ENCODE results near the gene SDSL. TPM values are rescaled to one million over a fixed set of nuclear protein-coding genes. Genes with fewer than 3 reads are reported as not detected.

Gene SDSL
- total and polyA plus RNA-seq, 2 experiments from 2014 or later, result not detected

- Histone ChIP-seq H3K4me1 (ENCODE audit: insufficient read depth) (peaks cover 70% of the 10 kb centered on the region), H3F3A (replicated peaks; ENCODE audit: low read depth) (peaks cover 33% of the 10 kb centered on the region; the same call in 1 of the 2 replicates), H4K20me1 (replicated peaks; ENCODE audit: insufficient read depth) (peaks cover 6% of the 10 kb centered on the region), H2AFZ (no peak overlapping the region), H3K27ac (ENCODE audit: low read depth) (no peak overlapping the region), H3K79me2 (replicated peaks; ENCODE audit: insufficient read depth) (no peaks in the 10 kb centered on the region), H3K4me3 (peak overlapping the region; percentile 58), H3K27me3 (ENCODE audit: insufficient read depth) (peaks cover 94% of the 10 kb centered on the region), H3K9me2 (ENCODE audit: insufficient read depth) (no peaks in the 10 kb centered on the region), H3K36me3 (ENCODE audit: insufficient read depth) (no peaks in the 10 kb centered on the region), H3K4me2 (peak overlapping the region; percentile 89)
- peak; percentile 92 for DNase-seq (ENCODE audit: low spot score)
- peak overlapping the region; percentile 64 for H3K4me3 Mint-ChIP-seq
- H3K27me3 Mint-ChIP-seq (ENCODE audit: insufficient read depth, low read depth, poor library complexity), result peaks cover 83% of the 10 kb centered on the region
- no peaks in the 10 kb centered on the region for H3K36me3 Mint-ChIP-seq (ENCODE audit: low read depth)
- TF ChIP-seq STAT1 (IDR thresholded peaks at IDR 0.05; ENCODE audit: unreplicated experiment), result no peak
- TF ChIP-seq CREB1 (CRISPR knock-in tag; IDR thresholded peaks at IDR 0.05; ENCODE audit: low read depth), result no peak
- TF ChIP-seq EZH2 (IDR thresholded peaks at IDR 0.05; ENCODE audit: low read depth, unreplicated experiment), result peak; percentile 85
- peak; percentile 88 for TF ChIP-seq EZH2phosphoT487 (IDR thresholded peaks at IDR 0.05; ENCODE audit: unreplicated experiment)
- TF ChIP-seq REST (IDR thresholded peaks at IDR 0.05; ENCODE audit: unreplicated experiment), result peak; percentile 94
- no peak for TF ChIP-seq POLR2AphosphoS5 (IDR thresholded peaks at IDR 0.05; ENCODE audit: low read depth)
- TF ChIP-seq ZNF114 (CRISPR knock-in tag; IDR thresholded peaks at IDR 0.05), result no peak
- H3K27ac Mint-ChIP-seq, result no peak overlapping the region
- peak; percentile 36 for ATAC-seq
- peaks cover 72% of the 10 kb centered on the region for H3K4me1 Mint-ChIP-seq
- H3K9me3 Mint-ChIP-seq, result peaks cover 2% of the 10 kb centered on the region; the same call in 1 of the 3 replicates
Measured at GRCh38 chr12:113479590-113480335, 57.6 kb downstream of the SDSL start.

DNA sequence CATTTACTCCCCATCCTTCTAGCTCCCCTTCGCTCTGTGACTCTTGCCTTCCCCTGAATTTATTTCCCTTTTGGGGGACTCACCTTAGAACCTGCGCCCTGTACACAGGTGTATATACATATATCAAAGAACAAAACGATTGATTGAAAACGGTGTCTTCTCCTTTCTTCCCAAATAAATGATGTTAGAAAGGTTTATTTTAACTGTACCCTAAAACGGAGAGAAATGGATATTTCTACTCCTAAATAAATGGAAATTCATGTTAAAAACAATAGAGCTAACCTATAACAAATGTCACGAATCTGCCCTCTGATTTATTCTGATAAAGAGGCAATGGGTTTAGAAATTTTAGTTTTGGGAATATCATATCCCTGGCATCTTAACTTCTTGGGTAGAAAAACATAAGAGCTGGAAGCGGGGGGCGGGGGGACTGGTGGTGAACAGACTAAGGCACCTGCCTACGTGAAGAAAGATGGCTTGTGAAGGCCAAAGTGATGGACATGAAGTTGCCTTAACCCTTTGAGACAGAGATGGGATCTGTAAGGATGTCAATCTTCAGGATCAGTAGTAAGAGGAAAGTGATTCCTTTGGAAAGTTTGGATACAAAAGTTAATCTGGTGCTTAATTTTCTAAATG, 58.3 kb downstream of the SDSL start:
- H3K9me2 ChIP-seq (ENCODE audit: insufficient read depth), result no peaks in the 10 kb centered on the region
- H3F3A ChIP-seq (replicated peaks; ENCODE audit: low read depth), result peaks cover 33% of the 10 kb centered on the region; the same call in 1 of the 2 replicates
- peak overlapping the region; percentile 89; the same call in 1 of the 2 replicates for H3K4me2 ChIP-seq
- H3K4me1 ChIP-seq (ENCODE audit: insufficient read depth), result peaks cover 69% of the 10 kb centered on the region
- H3K27me3 Mint-ChIP-seq (ENCODE audit: insufficient read depth, low read depth, poor library complexity), result peaks cover 81% of the 10 kb centered on the region
- peaks cover 87% of the 10 kb centered on the region for H3K27me3 ChIP-seq (ENCODE audit: insufficient read depth)
- peak overlapping the region; percentile 58; the same call in 1 of the 2 replicates for H3K4me3 ChIP-seq
- H3K36me3 ChIP-seq (ENCODE audit: insufficient read depth), result no peaks in the 10 kb centered on the region
- DNase-seq (ENCODE audit: low spot score) (no peak), ATAC-seq (no peak)
- peaks cover 2% of the 10 kb centered on the region; the same call in 1 of the 3 replicates for H3K9me3 Mint-ChIP-seq
- no peaks in the 10 kb centered on the region; the same call in none of the 2 replicates for H4K20me1 ChIP-seq (replicated peaks; ENCODE audit: insufficient read depth)
- H3K4me1 Mint-ChIP-seq, result peaks cover 71% of the 10 kb centered on the region
- H3K27ac Mint-ChIP-seq, result no peak overlapping the region
- H3K4me3 Mint-ChIP-seq, result peak overlapping the region; percentile 64; the same call in 2 of the 3 replicates
- no peaks in the 10 kb centered on the region for H3K36me3 Mint-ChIP-seq (ENCODE audit: low read depth)
- H2AFZ ChIP-seq, result no peak overlapping the region
- no peaks in the 10 kb centered on the region for H3K79me2 ChIP-seq (replicated peaks; ENCODE audit: insufficient read depth)
- H3K27ac ChIP-seq (ENCODE audit: low read depth), result no peak overlapping the region
- TF ChIP-seq POLR2AphosphoS5 (IDR thresholded peaks at IDR 0.05; ENCODE audit: low read depth) (no peak), CREB1 (CRISPR knock-in tag; IDR thresholded peaks at IDR 0.05; ENCODE audit: low read depth) (no peak), NANOG (IDR thresholded peaks at IDR 0.05; ENCODE audit: borderline replicate concordance) (no peak), REST (IDR thresholded peaks at IDR 0.05; ENCODE audit: unreplicated experiment) (no peak), ZNF114 (CRISPR knock-in tag; IDR thresholded peaks at IDR 0.05) (no peak), JUNB (IDR thresholded peaks at IDR 0.05; ENCODE audit: unreplicated experiment) (no peak), ETS1 (IDR thresholded peaks at IDR 0.05) (no peak), EZH2phosphoT487 (IDR thresholded peaks at IDR 0.05; ENCODE audit: unreplicated experiment) (no peak), STAT1 (IDR thresholded peaks at IDR 0.05; ENCODE audit: unreplicated experiment) (no peak)
- TF ChIP-seq, protein P1, sequence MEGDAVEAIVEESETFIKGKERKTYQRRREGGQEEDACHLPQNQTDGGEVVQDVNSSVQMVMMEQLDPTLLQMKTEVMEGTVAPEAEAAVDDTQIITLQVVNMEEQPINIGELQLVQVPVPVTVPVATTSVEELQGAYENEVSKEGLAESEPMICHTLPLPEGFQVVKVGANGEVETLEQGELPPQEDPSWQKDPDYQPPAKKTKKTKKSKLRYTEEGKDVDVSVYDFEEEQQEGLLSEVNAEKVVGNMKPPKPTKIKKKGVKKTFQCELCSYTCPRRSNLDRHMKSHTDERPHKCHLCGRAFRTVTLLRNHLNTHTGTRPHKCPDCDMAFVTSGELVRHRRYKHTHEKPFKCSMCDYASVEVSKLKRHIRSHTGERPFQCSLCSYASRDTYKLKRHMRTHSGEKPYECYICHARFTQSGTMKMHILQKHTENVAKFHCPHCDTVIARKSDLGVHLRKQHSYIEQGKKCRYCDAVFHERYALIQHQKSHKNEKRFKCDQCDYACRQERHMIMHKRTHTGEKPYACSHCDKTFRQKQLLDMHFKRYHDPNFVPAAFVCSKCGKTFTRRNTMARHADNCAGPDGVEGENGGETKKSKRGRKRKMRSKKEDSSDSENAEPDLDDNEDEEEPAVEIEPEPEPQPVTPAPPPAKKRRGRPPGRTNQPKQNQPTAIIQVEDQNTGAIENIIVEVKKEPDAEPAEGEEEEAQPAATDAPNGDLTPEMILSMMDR (conservative IDR thresholded peaks at IDR 0.05; ENCODE audit: low read depth in 2 of 2), result no peak

All from GM23338 (cell line).